T follicular helper cell (primary cell): ENCODE data around the gene RAB1B.
"Not testable (repeated sequence)": the region's sequence is repeated elsewhere in the genome, so short reads cannot be mapped to it uniquely, and the experiment has no call there.

ENCODE experiments used
- DNase-seq: peaks from one replicate; pipeline ENCODE4 v3.0.0-alpha.2; 2020; ENCODE audit warnings: low read depth

Gene RAB1B

GRCh38 chr11:66267379-66268243, 828 bp upstream of the RAB1B start:
- peak; percentile 82 for DNase-seq

DNA sequence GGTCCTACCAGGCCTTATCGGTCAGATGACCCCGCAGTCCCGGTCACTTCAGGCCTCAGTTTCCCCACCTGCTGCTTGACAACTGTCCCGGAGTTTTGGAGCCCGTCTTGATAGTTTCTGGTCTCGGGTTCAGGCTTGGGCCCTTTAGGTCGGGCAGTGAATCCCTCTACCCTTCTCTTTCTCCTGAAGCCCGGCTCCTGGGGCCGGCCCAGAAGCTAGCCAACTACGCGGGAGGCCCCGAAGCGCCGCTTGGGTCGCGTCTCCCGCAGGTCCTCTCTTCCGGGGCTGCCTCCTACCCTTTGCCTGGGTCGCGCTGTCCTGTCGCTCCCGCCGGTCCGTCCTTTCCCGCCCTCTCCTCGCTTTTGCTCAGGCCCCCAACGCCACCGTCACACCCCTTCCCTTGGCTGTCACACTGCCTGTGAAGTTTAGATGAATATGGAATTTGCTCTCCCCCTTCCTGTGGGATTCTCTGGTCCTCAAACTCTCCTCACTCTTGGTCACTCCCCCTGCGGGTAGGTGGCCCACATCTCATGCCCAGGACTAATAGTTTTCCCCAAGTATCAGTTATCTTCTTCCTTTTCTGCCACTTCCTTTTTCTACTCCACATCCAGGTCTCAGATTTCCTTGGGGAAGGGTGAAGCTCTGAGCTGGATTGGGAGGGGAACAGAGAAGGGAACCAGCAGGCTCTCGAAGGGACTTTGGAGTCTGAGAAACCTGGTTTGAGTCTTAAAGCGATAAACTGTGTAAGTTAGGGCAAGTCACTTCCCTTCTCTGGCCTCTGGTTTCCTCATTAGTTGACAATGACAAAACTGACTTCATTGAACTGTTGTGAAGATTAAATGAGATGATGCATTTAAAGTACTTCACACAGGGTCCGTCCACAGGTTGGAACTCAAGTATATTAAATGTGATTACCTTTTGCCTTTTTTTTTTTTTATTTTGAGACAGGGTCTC, 790 bp downstream of the RAB1B start:
- DNase-seq: no peak

DNA sequence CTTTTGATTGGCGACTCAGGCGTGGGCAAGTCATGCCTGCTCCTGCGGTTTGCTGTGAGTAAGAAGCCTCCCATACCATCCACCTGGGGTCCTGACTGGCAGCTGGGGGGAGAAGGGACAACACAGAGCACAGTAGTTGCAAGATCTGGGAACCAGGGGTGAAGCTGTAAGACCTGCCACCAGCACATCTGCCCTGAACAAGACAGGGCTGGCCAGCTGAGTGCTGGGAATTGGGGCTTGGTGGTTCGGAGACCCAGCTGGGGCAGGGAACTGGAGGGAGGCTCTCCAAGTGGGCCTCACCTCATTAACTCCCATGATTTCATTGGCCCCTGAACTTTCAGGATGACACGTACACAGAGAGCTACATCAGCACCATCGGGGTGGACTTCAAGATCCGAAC, 3.4 kb downstream of the RAB1B start:
- DNase-seq: no peak

- no peak for DNase-seq
Measured at GRCh38 chr11:66272596-66272995, 4.2 kb downstream of the RAB1B start.

DNA sequence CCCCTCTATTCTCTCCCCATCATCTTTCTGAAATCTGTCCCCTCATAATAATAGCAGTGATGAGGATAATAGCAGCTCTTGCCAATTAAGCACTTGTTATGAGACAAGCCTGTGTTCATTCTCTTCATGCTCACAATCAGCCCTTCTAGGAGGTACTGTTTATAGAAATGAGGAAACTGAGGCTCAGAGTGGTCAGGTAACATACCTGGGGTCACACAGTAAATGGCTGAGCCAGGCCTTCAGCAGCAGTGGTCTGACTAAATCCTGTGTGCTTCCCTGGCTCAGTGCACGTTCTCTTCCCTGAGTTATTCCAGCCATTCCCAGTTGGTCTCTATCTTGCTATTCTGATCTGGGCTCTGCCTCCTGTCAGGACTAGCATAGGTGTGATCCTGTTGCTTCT, 5.8 kb downstream of the RAB1B start:
- DNase-seq: no peak

- no peak for DNase-seq
Measured at GRCh38 chr11:66275396-66275795, 7.0 kb downstream of the RAB1B start.

DNA sequence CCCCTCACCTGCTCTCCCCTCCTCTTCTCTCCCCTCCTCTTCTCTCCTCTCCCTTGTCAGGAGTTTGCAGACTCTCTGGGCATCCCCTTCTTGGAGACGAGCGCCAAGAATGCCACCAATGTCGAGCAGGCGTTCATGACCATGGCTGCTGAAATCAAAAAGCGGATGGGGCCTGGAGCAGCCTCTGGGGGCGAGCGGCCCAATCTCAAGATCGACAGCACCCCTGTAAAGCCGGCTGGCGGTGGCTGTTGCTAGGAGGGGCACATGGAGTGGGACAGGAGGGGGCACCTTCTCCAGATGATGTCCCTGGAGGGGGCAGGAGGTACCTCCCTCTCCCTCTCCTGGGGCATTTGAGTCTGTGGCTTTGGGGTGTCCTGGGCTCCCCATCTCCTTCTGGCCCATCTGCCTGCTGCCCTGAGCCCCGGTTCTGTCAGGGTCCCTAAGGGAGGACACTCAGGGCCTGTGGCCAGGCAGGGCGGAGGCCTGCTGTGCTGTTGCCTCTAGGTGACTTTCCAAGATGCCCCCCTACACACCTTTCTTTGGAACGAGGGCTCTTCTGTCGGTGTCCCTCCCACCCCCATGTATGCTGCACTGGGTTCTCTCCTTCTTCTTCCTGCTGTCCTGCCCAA, 7.7 kb downstream of the RAB1B start:
- DNase-seq: no peak

DNA sequence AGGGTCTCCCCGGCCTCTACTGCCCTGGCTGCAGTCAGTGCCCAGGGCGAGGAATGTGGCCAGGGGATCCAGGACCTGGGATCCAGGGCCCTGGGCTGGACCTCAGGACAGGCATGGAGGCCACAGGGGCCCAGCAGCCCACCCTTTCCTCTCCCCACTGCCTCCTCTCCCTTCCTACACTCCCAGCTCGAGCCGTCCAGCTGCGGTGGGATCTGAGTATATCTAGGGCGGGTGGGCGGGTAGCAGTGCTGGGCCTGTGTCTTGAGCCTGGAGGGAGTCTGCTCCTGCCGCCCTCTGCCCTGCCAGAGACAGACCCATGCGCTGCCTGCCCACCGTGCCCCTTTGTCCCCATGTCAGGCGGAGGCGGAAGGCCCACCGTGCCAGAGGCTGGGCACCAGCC, 8.2 kb downstream of the RAB1B start:
- DNase-seq: not testable (repeated sequence)

DNA sequence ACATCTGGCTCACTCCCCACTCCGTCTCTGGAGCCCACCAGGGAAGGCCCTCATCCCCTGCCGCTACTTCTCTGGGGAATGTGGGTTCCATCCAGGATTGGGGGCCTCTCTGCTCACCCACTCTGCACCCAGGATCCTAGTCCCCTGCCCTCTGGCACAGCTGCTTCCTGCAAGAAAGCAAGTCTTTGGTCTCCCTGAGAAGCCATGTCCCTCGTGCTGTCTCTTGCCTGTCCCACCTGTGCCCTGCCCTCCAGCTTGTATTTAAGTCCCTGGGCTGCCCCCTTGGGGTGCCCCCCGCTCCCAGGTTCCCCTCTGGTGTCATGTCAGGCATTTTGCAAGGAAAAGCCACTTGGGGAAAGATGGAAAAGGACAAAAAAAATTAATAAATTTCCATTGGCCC, 8.6 kb downstream of the RAB1B start:
- not testable (repeated sequence) for DNase-seq

DNA sequence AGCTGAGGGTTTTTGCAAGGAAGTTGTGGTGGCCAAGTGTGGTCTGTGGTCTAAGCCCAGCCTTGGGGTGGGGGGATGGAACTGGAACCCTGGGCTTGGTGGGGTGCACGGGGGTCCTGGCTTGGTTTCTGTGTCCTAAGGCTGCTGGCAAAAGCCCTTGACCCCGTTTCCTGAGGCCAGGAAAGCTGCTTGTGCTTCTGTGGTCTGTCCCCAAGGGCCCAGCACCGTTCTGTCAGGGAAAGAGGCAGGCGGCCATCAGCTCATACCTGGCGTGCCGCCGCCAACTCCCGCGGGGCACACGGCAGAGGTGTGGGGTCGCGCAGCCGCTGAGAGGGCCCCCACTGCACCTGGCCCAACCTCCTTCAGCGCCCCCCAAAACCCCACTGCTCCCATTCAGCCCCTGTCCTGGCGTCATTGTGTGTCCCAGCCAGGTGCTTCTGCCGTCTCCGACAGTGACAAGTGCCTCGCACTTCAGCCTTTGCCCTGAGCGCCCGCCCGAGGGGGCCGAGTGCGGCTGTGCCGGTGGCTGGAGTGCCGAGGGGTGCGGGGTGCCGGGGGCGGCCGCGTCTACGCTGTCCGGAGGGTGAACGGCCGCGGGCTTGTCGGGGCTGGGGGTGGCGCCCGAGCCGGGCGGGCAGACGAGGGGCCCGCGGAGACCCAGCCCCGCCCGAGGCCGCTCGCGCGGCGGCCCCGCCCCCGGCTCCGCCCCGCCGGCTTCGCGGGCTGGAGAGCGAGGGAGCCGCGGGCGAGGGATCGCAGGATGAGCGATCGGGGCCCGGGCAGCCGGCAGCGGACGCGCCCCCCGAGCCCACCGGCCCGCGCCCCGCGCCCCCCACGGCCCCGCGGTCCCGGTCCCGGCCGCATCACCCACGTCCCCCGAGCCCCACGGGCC, 9.3 kb downstream of the RAB1B start, which contains the start of gene CNIH2:
TSS of gene CNIH2 (plus strand) at position 705 of the 892 bp plus-strand sequence. CDS start 282 bp downstream, outside the sequence.
- no peak for DNase-seq

DNA sequence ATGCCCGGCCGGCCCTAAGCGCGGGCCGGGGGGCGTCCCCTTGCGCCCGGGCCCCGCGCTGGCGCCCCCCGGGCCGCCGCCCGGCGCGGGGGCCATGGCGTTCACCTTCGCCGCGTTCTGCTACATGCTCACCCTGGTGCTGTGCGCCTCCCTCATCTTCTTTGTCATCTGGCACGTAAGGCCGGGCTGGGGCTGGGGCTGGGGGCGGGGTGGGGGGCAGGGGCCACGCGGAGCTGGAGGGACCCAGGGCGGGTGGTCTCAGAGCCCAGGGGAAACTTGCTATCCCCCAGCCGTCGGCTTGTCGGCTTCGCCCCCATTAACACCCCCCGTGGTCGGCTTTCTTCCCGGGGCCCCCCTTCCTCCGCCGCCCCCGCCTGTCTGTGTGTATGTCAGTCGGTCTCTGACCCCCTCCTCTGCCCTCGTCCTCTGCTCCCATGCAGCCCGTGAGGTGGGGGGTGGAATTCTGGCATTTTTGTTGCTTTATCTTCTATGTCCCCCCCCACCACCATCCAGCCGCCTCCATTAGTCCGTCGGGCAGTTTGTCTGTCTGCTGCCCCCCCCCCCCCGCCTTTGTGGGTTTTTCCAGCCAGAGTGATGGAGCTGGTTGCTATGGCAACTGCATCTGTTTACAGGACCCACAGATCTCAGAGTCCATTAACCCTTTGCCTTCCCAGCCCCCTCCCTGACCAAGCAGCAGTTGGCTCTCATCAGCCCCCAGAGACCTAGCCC, 10.1 kb downstream of the RAB1B start:
- no peak for DNase-seq

DNA sequence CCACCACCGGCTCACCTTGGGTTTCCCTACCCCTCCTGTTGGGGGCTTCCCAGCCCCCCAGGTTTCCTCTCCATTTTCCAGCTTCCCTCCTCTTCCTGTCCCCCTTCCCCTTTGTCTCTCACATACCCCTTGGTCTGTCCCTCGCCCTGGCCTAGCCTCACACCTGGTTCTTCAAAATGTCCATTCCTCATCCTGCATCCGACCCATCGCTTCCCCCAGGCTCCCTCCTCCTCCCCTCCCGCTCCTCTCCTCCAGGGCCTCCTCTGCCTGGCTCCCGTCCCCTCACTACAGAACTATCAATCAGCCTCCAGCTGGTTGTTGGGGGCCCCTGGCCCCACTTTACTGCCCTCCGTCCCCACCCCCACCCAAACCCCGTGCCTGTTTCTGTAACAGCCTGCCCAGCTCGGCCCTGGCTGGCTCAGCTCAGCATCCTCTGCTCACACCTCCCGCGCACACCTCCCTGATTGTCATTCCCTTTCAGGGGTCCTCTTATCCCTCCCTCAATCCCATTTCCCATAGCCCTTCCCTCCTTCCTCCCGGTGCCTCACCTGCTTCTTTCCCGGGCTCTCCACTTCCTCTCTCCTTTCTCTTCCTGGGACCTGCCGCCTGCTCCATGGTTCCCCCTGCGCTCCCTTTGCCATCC, 10.8 kb downstream of the RAB1B start:
- DNase-seq: no peak

- no peak for DNase-seq
Measured at GRCh38 chr11:66280428-66280827, 12.0 kb downstream of the RAB1B start.

DNA sequence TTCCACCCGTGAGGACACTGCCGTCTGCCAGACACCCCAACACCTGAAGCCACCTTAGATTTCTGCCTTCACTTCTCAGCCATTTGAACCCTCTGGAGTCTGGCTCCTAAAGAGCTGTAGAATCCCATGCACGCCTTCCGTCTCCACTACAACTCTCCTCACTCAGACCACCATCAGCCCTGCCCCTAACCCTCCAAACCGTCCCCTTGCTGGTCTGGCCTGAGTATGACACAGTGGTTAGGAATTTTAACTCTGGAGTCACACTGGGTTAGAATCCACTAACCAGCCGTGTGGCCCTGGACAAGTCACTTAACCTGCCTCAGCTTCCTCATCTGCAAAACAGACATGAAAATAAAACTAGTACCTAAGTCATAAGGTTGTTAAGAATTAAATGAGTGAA, 12.6 kb downstream of the RAB1B start:
- DNase-seq: no peak

- no peak for DNase-seq
Measured at GRCh38 chr11:66281776-66282467, 13.5 kb downstream of the RAB1B start.

- DNase-seq: peak; percentile 100
Measured at GRCh38 chr11:66282468-66283455, 14.3 kb downstream of the RAB1B start.

GRCh38 chr11:66283461-66284105, 15.1 kb downstream of the RAB1B start:
- no peak for DNase-seq
